Measurements from ENCODE around the gene TNFRSF19.

DNA sequence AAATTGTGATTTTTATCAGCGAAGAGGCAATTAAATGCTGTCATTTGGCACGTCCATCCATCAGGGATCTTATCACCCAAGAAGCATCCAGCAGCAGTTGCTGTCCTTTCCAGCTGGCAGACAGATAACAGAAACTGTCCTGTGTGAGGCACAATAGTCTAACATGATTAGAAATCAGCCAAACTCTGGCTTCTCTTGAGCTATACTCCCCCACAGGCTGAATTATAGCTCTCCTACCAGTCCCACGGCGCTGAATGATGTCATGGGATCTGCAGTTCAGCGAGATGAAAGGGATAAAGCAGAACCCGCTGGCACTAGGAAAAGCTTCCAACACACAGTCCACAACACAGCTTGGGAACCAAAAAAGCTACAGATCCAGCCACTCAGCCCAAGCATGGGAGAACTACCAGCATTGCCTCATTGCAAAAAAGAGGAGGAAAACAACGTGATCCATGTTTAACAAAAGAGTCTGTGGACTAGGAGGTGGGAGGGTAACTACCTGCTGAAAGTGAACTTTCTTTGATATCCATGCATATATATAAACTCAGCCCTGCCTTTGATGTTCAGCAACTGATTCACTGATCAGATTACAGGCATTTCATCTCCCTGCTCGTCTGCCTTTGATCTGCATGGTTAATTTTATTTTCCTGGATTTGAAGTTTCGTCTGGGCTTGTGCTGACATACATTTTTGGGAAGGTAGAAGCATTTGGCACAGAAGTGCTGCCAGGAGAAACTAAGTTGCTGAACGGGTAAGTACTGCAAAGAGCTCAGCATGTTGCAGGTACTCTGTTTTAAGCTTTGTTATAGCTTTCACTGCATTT is at the start of gene TNFRSF19:
- TF ChIP-seq CTCF (IDR thresholded peaks at IDR 0.05) (no peak), POLR2A (IDR thresholded peaks at IDR 0.05) (no peak)

All from body of pancreas (tissue), 4 donors.